Stomach smooth muscle (tissue), 2 donors: Measurements from ENCODE around the gene ERC1.

Experiments used
- H3K27ac ChIP-seq: one replicate; pipeline ENCODE4 v1.7.0; 2013; ENCODE audit warnings: mild to moderate bottlenecking, low read length, inconsistent platforms
- H3K27me3 ChIP-seq, 2 donors: one replicate each; pipeline ENCODE4 v1.7.0; 2013; ENCODE audit warnings: low read length in 2 of 2; ENCODE audit not compliant: insufficient read depth in 2 of 2, control insufficient read depth in 1 of 2
- H3K36me3 ChIP-seq, 2 donors: one replicate each; pipeline ENCODE4 v1.7.0; 2013; ENCODE audit warnings: low read length in 2 of 2; ENCODE audit not compliant: control insufficient read depth in 2 of 2, insufficient read depth in 2 of 2
- H3K4me1 ChIP-seq: one replicate; pipeline ENCODE4 v1.7.0; 2013; ENCODE audit warnings: low read length; ENCODE audit not compliant: control insufficient read depth, insufficient read depth
- H3K4me3 ChIP-seq, 2 donors: one replicate each; pipeline ENCODE4 v1.7.0; 2013; ENCODE audit warnings: low read length in 2 of 2
- H3K9ac ChIP-seq, 2 donors: one replicate each; pipeline ENCODE4 v1.7.0; 2013; ENCODE audit warnings: low read length in 2 of 2, mild to moderate bottlenecking in 1 of 2
- H3K9me3 ChIP-seq, 2 donors: one replicate each; pipeline ENCODE4 v1.7.0; 2013; ENCODE audit warnings: low read length in 2 of 2; ENCODE audit not compliant: control insufficient read depth in 2 of 2
- donor health status: healthy.
- donor health status: Pancreatic carcinoma.

The ERC1 gene

DNA sequence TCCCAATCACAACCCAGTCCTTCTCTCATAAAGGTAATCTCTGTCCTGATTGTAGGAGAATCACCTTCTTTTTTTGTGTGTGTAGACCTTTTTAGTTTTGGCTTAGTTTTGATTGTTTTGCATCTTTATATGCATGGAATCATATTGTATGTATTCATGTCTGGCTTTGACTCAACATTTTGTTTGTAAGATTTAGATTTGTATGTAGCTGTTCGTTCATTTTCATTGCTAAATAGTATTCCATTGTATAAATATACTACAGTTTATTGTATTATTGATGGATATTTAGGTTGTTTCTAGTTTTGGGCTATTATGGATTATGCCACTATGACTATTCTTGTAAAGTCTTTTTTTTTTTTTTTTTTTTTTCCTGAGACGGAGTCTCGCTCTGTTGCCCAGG lies 10.5 kb downstream of the ERC1 start:
- Histone ChIP-seq H3K27ac (no peak overlapping the region), H3K27me3 (no peaks in the 10 kb centered on the region), H3K4me3 (no peak overlapping the region), H3K9ac (no peak overlapping the region), H3K36me3 (peaks cover 0 to 2% of the 10 kb centered on the region in 2 donors), H3K9me3 (no peaks in the 10 kb centered on the region), H3K4me1 (peaks cover 5% of the 10 kb centered on the region)

DNA sequence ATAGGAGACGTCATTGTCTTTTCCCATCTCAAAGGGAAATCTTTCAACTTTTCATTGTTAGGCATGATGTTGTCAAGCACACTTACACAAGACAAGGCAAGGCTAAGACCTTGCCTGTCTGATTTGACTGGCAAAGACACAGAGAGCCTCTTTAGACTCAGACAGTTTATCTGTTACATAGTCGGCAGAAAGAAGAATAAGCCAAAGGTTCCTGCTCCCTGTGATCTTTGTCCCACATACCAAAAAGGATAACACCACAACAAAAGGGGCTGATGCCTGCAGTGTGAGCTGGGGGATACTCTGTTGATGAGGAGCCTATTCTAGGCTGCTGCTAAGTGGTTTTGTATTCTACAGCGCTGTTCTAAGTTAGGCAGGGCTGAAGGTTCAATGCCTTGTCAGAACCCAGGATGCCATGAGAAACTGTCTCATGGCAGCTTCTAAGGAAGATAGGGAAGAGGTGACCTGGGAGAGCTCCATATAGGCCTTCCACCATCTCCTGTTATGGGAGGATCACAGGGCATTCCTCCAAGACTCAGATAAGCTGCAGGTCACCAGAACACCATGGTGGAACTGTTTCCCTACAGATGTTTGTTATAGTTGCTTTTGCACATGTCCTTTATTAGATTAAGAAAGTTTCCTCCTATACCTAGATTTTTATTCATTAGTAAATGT lies 12.7 kb downstream of the ERC1 start:
- Histone ChIP-seq H3K4me1 (peaks cover 5% of the 10 kb centered on the region), H3K27me3 (no peaks in the 10 kb centered on the region), H3K9ac (no peak overlapping the region), H3K27ac (no peak overlapping the region), H3K4me3 (no peak overlapping the region), H3K36me3 (peaks cover 0 to 2% of the 10 kb centered on the region in 2 donors), H3K9me3 (no peaks in the 10 kb centered on the region)

DNA sequence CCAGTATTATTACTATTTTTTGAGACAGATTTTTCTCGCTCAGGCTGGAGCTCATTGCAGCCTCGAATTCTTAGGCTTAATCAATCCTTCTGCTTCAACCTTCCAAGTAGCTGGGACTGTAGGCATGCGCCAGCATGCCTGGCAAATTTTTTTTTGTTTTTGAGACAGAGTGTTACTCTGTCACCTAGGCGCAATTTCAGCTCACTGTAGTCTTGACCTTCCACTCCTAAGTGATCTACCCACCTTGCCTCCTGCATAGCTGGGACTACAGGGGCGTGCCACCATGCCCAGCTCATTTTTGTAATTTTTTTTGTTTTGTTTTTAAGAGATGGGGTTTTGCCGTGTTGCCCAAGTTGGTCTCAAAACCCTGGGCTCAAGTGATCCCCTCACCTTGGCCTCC lies 15.2 kb downstream of the ERC1 start:
- H3K27me3 ChIP-seq: no peaks in the 10 kb centered on the region
- peaks cover 5% of the 10 kb centered on the region for H3K4me1 ChIP-seq
- H3K27ac ChIP-seq: no peak overlapping the region
- H3K9me3 ChIP-seq: no peaks in the 10 kb centered on the region
- no peak overlapping the region for H3K9ac ChIP-seq
- peaks cover 0 to 2% of the 10 kb centered on the region in 2 donors for H3K36me3 ChIP-seq
- no peak overlapping the region for H3K4me3 ChIP-seq

DNA sequence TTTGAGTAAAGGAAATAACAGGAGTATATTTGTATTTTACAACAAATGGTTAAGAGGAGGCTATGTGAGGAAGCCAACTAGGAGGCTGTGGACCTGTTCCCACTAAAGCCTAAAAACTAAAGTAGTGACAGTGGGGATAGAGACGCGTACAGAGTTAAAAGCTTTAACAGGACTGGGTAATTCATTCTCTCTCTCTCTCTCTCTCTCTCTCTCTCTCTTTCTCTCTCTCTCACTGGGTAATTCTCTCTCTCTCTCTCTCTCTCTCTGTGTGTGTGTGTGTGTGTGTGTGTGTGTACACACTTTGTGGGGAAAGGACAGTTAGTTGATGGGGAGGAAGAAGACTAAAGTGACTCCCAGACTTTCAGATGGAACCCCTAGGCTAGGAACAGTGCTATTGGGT lies 16.3 kb downstream of the ERC1 start:
- peaks cover 5% of the 10 kb centered on the region for H3K4me1 ChIP-seq
- no peak overlapping the region for H3K27ac ChIP-seq
- no peaks in the 10 kb centered on the region for H3K9me3 ChIP-seq
- no peaks in the 10 kb centered on the region for H3K27me3 ChIP-seq
- H3K4me3 ChIP-seq: no peak overlapping the region
- H3K9ac ChIP-seq: no peak overlapping the region
- H3K36me3 ChIP-seq: peaks cover 0 to 2% of the 10 kb centered on the region in 2 donors

DNA sequence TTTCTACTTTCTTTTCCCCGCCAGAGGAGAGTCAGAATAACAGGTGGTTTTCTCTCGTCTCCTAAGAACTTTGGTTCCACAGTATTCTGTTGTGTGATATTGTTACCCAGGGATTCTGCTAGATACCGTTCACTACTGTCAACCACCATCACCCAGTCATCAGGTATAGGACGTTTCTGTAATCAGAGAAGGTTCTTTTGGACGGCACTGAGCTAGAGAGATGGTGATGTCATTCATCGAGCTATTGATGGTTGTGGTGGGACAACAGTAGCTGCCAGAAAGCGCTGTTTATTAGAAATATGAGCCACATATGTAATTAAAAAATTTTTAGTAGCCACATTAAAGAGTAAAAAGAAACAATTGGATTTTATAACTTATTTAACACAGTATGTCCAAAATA lies 17.0 kb downstream of the ERC1 start:
- no peak overlapping the region for H3K9ac ChIP-seq
- H3K4me3 ChIP-seq: no peak overlapping the region
- no peaks in the 10 kb centered on the region for H3K9me3 ChIP-seq
- no peak overlapping the region for H3K27ac ChIP-seq
- H3K4me1 ChIP-seq: peaks cover 5% of the 10 kb centered on the region
- H3K36me3 ChIP-seq: peaks cover 0 to 2% of the 10 kb centered on the region in 2 donors
- H3K27me3 ChIP-seq: no peaks in the 10 kb centered on the region

DNA sequence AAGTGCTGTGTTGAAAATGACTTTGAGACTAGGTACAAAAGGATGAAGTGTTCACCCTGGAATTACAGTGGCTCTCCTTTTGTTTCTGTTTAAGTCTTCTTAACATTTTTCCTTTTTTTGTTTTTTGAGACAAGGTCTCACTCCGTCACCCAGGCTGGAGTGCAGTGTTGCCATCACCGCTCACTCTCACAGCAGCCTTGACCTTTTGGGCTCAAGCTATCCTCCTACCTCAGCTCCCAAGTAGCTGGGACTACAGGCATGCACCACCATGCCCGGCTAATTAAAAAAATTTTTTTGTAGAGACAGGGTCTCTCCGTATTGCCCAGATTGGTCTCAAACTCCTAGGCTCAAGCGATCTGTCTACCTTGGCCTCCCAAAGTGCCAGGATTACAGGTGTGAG lies 20.1 kb downstream of the ERC1 start:
- Histone ChIP-seq H3K9me3 (no peaks in the 10 kb centered on the region), H3K36me3 (no peaks in the 10 kb centered on the region), H3K27me3 (no peaks in the 10 kb centered on the region), H3K27ac (no peak overlapping the region), H3K4me1 (peaks cover 2% of the 10 kb centered on the region), H3K4me3 (no peak overlapping the region), H3K9ac (no peak overlapping the region)

DNA sequence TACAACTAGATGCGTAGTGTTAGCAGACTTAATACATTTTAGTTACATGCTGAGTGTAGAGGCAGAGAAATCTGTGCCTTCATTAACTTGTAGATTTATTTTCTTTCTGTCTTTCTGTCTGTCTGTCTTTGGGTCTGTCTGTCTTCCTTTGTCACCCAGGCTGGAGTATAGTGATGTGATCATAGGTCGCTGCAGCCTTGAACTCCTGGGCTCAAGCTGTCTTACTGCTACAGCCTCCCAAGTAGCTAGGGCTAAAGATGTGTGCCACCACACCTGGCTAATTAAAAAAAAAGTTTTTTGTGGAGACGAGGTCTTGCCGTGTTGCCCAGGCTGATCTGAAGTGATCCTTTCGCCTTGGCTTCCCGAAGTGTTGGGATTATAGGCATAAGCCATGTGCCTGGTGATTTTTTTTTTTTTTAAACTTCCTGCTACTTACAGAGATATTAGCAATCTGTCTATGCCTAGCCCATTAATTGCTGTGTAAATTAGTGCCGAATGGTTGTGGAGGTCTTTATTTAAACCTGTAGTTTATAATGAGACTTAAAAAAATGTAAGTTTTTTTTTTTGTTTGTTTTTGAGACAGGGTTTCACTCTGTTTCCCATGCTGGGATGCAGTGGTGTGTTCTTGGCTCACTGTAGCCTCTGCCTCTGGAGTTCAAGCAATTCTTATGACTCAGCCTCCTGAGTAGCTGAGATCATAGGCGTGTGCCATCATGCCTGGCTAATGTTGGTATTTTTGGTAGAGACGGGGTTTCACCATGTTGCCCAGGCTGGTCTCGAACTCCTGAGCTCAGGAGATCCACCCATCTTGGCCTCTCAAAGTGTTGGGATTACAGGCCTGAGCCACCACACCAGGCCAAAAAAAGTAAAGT lies 22.8 kb downstream of the ERC1 start:
- Histone ChIP-seq H3K9me3 (no peaks in the 10 kb centered on the region), H3K27ac (no peak overlapping the region), H3K27me3 (no peaks in the 10 kb centered on the region), H3K36me3 (no peaks in the 10 kb centered on the region), H3K9ac (no peak overlapping the region), H3K4me3 (no peak overlapping the region), H3K4me1 (peaks cover 2% of the 10 kb centered on the region)

DNA sequence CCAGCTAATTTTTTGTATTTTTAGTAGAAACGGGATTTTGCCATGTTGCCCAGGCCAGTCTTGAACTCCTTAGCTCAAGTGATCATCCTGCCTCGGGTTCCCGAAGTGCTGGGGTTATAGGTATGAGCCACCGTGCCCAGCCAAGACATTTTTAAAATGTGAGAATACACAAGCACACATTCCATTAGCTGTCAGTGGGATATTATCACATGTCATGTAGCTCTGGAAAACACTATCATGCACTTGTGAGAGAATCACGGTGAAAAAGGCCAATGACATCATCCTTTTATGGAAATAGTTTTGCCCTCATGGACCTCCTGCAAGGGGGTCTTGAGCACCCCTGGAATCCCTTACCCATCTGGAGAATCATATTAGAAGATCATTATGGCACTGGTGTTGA lies 28.3 kb downstream of the ERC1 start:
- Histone ChIP-seq H3K9me3 (no peaks in the 10 kb centered on the region), H3K4me1 (no peaks in the 10 kb centered on the region), H3K27me3 (no peaks in the 10 kb centered on the region), H3K27ac (no peak overlapping the region), H3K9ac (no peak overlapping the region), H3K36me3 (no peaks in the 10 kb centered on the region), H3K4me3 (no peak overlapping the region)

DNA sequence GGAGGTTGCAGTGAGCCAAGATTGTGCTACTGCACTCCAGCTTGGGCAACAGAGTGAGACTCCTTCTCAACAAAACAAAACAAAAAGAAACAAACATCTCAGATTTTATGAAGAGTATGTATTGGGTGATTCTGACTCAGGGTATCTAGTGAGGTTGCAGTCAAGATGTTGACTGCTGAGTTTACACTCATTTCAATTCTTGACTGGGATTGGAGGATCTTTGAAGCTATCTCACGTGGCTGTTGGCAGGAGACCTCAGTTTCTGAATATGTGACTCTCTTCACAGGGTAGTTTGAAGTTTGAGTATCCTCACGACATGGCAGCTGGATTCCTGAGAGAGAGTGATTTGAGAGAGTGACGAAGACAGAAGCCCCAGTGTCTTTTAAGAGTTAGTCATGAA lies 29.4 kb downstream of the ERC1 start:
- Histone ChIP-seq H3K36me3 (no peaks in the 10 kb centered on the region), H3K27ac (no peak overlapping the region), H3K4me1 (no peaks in the 10 kb centered on the region), H3K9ac (no peak overlapping the region), H3K9me3 (no peaks in the 10 kb centered on the region), H3K27me3 (no peaks in the 10 kb centered on the region), H3K4me3 (no peak overlapping the region)

DNA sequence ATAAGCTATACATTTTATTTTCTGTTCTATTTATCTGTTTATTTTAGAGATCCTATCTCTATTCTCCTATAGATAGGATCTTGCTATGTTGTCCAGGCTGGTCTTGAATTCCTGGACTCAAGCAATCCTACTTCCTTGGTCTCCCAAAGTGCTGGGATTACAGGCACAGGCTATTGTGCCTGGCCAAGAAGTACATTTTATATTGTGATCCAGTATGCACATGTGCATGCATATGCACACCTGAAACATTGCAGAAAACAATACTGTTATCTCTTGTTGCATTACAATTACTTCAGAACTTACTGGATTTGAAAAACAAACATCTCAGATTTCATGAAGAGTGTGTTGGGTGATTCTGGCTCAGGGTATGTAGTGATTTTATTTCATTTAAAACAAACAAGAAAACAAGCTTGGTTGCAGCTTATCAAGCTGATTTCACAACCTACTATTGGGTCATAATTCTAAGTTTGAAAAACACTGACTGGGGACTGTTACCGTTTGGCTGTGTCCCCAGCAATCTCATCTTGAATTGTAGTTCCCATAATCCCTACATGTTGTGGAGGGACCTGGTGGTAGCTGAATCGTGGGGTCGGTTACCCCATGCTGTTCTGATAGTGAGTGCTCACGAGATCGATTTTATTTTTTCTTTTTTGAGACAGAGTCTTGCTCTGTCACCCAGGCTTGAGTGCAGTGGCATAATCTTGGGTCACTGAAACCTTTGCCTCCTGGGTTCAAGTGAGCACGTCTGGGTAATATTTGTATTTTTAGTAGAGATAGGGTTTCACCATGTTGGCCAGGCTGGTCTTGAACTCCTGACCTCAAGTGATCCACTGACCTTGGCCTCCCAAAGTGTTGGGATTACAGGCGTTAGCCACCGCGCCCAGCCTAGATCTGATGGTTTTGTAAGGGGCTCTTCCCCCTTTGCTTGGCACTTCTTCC lies 31.3 kb downstream of the ERC1 start:
- Histone ChIP-seq H3K9me3 (no peaks in the 10 kb centered on the region), H3K27ac (no peak overlapping the region), H3K4me1 (no peaks in the 10 kb centered on the region), H3K36me3 (no peaks in the 10 kb centered on the region), H3K27me3 (no peaks in the 10 kb centered on the region), H3K4me3 (no peak overlapping the region), H3K9ac (no peak overlapping the region)
